HepG2 (cell line): ENCODE results near the gene KATNB1. TPM values are rescaled to one million over a fixed set of nuclear protein-coding genes. Genes with fewer than 3 reads are reported as not detected.

ENCODE experiments used
- BRF2 ChIP-seq: sonication (generic); formaldehyde crosslinking; IDR thresholded peaks from 2 replicates; pipeline ENCODE4 v1.8.1; 2022; ENCODE audit warnings: mild to moderate bottlenecking, missing genetic modification reagents
- EED ChIP-seq: sonication (generic); formaldehyde crosslinking; IDR thresholded peaks from 2 replicates; pipeline ENCODE4 v1.5.0; 2020; ENCODE audit warnings: mild to moderate bottlenecking, missing genetic modification reagents
- HMG20B ChIP-seq: conservative IDR thresholded peaks from 2 replicates; pipeline ENCODE4 v1.6.1; 2016; ENCODE audit warnings: missing genetic modification reagents, missing compliant biosample characterization
- MYC ChIP-seq: sonication (generic); formaldehyde crosslinking; IDR thresholded peaks from 2 replicates; pipeline ENCODE4 v1.9.0; 2021; ENCODE audit warnings: missing genetic modification reagents, borderline replicate concordance
- NFKB2 ChIP-seq: sonication (generic); formaldehyde crosslinking; IDR thresholded peaks from 2 replicates; pipeline ENCODE4 v1.4.0; 2020; ENCODE audit warnings: missing genetic modification reagents, borderline replicate concordance
- PHF5A ChIP-seq: IDR thresholded peaks from one replicate; pipeline ENCODE4 v1.6.1; 2018; ENCODE audit warnings: low read depth, missing genetic modification reagents; ENCODE audit not compliant: unreplicated experiment
- SMARCC2 ChIP-seq: fragments of 450-650 bp; IDR thresholded peaks from 2 replicates; pipeline ENCODE4 v1.6.1; 2017; ENCODE audit warnings: antibody characterized with exemption, mild to moderate bottlenecking
- YEATS4 ChIP-seq: sonication (generic); formaldehyde crosslinking; IDR thresholded peaks from 2 replicates; pipeline ENCODE4 v1.4.0; 2020; ENCODE audit warnings: missing genetic modification reagents, borderline replicate concordance
- ZBTB7B ChIP-seq: sonication (generic); formaldehyde crosslinking; IDR thresholded peaks from 2 replicates; pipeline ENCODE4 v1.4.0; 2020; ENCODE audit warnings: missing genetic modification reagents
- ZNF317 ChIP-seq: sonication (generic); formaldehyde crosslinking; IDR thresholded peaks from 2 replicates; pipeline ENCODE4 v1.5.0; 2020; ENCODE audit warnings: mild to moderate bottlenecking, missing genetic modification reagents
- ZNF343 ChIP-seq: sonication (generic); formaldehyde crosslinking; IDR thresholded peaks from 2 replicates; pipeline ENCODE4 v1.4.0; 2020; ENCODE audit warnings: mild to moderate bottlenecking, missing genetic modification reagents
- ZNF44 ChIP-seq: sonication (generic); formaldehyde crosslinking; IDR thresholded peaks from 2 replicates; pipeline ENCODE4 v1.5.1; 2020; ENCODE audit warnings: mild to moderate bottlenecking, missing genetic modification reagents
- ZNF574 ChIP-seq: sonication (generic); formaldehyde crosslinking; IDR thresholded peaks from 2 replicates; pipeline ENCODE4 v1.4.0; 2020; ENCODE audit warnings: missing genetic modification reagents
- ZNF616 ChIP-seq: sonication (generic); formaldehyde crosslinking; IDR thresholded peaks from 2 replicates; pipeline ENCODE4 v1.5.0; 2020; ENCODE audit warnings: low read depth, mild to moderate bottlenecking, missing genetic modification reagents
- ZNF660 ChIP-seq: sonication (generic); formaldehyde crosslinking; IDR thresholded peaks from 2 replicates; pipeline ENCODE4 v1.5.1; 2020; ENCODE audit warnings: mild to moderate bottlenecking, low read depth, missing genetic modification reagents, borderline replicate concordance
- ZNF839 ChIP-seq: sonication (generic); formaldehyde crosslinking; IDR thresholded peaks from 2 replicates; pipeline ENCODE4 v1.4.0; 2020; ENCODE audit warnings: missing genetic modification reagents, mild to moderate bottlenecking, borderline replicate concordance
- ZXDC ChIP-seq: sonication (generic); formaldehyde crosslinking; IDR thresholded peaks from 2 replicates; pipeline ENCODE4 v1.5.0; 2020; ENCODE audit warnings: mild to moderate bottlenecking, missing genetic modification reagents
- polyA plus RNA-seq, 8 experiments: library from polyadenylated mRNA; depleted of rRNA in 3 of 8; stranded (reverse) in 7 of 8; unstranded in 1 of 8; fragments of >200 nt; fragmentation: Illumina TruSeq in 4 of 8; extraction: Trizol in 4 of 8; gene quantifications; 2 replicates each; pipeline versions ENCODE4 v1.2.1 to v1.2.3, GENCODE V29; 2011 to 2016; ENCODE audit warnings: low read depth in 4 of 8, missing spikeins in 1 of 8, mixed read lengths in 1 of 8; ENCODE audit not compliant: insufficient read depth in 1 of 8
- total RNA-seq, 5 experiments: library from RNA; depleted of rRNA; stranded (reverse); fragments of >200 nt; fragmentation: Illumina TruSeq; extraction: Trizol; gene quantifications; 2 replicates each; pipeline ENCODE4 v1.2.3, GENCODE V29; 2016; ENCODE audit warnings: low read depth in 1 of 5
- TF ChIP-seq, protein P1 (sequence below): sonication (generic); formaldehyde crosslinking; conservative IDR thresholded peaks from 2 replicates; pipeline ENCODE4 v1.4.0; 2020; ENCODE audit warnings: missing genetic modification reagents
- TF ChIP-seq, protein P2 (sequence below): IDR thresholded peaks from 2 replicates; pipeline ENCODE4 v1.6.1; 2016; ENCODE audit warnings: missing compliant biosample characterization, missing genetic modification reagents, borderline replicate concordance

The KATNB1 gene
- total and polyA plus RNA-seq, 2 of the 13 experiments (the other 11 are each of a cell fraction or from before 2014, with no cell fraction given), result 31.5 to 43.5 TPM

DNA sequence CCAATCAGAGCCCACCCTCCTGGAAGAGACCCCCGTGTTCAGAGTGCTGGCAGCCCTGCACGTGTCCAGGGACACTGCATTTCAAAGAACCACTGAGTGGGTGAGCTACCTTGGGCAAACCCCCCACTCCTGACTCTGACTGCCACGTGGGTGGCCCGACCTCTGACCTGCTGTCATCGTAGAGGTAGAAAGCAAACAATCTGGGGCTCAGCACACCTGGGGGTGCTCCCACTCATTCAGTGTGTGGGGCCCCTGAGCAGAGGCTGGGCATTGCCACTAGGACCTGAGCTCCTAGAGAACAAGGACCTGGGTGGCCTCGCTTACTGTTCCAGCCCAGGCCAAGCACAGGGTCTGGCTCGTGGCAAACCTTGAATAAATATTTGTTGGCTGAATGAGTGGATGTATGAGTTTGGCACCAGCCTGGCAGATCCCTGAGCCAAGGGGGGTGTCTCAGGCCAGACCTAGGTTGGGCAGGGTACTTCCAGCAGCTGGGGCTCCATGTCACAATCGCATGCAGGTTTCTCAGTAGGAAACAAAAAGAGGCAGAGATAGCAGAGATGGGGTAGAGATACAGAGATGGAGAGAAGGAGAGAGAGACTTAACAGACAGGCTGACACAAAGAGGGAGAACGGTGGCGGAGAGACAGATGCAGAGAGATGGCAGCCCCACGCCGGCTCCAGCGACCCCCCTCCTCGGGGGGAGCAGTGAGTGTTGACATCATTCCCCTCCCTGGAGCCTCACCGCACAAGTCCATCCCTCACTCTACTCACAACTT lies 46.4 kb upstream of the KATNB1 start (continued):
- TF ChIP-seq ZXDC (CRISPR knock-in tag), result no peak
- no peak for TF ChIP-seq ZNF839 (CRISPR knock-in tag)
- no peak; the same call in 1 of the 2 replicates for TF ChIP-seq NFKB2 (CRISPR knock-in tag)
- no peak for TF ChIP-seq ZNF44 (CRISPR knock-in tag)
- no peak for TF ChIP-seq SMARCC2
- TF ChIP-seq, protein P1, sequence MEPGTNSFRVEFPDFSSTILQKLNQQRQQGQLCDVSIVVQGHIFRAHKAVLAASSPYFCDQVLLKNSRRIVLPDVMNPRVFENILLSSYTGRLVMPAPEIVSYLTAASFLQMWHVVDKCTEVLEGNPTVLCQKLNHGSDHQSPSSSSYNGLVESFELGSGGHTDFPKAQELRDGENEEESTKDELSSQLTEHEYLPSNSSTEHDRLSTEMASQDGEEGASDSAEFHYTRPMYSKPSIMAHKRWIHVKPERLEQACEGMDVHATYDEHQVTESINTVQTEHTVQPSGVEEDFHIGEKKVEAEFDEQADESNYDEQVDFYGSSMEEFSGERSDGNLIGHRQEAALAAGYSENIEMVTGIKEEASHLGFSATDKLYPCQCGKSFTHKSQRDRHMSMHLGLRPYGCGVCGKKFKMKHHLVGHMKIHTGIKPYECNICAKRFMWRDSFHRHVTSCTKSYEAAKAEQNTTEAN (CRISPR knock-in tag), result no peak
- TF ChIP-seq, protein P2, sequence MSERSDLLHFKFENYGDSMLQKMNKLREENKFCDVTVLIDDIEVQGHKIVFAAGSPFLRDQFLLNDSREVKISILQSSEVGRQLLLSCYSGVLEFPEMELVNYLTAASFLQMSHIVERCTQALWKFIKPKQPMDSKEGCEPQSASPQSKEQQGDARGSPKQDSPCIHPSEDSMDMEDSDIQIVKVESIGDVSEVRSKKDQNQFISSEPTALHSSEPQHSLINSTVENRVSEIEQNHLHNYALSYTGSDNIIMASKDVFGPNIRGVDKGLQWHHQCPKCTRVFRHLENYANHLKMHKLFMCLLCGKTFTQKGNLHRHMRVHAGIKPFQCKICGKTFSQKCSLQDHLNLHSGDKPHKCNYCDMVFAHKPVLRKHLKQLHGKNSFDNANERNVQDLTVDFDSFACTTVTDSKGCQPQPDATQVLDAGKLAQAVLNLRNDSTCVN (CRISPR knock-in tag), result no peak
- TF ChIP-seq ZNF616 (CRISPR knock-in tag), result no peak
- 0 out of 2 replicates have a peak, but pooled peaks have one; percentile 39 for TF ChIP-seq ZNF574 (CRISPR knock-in tag)
- no peak for TF ChIP-seq ZNF317 (CRISPR knock-in tag)
- TF ChIP-seq ZBTB7B, result peak; percentile 57; the same call in 1 of the 2 replicates
- no peak for TF ChIP-seq PHF5A (CRISPR knock-in tag)
- TF ChIP-seq BRF2, result 0 out of 2 replicates have a peak, but pooled peaks have one; percentile 28
- no peak for TF ChIP-seq ZNF660 (CRISPR knock-in tag)
- peak; percentile 49; the same call in 1 of the 2 replicates for TF ChIP-seq MYC (CRISPR knock-in tag)
- TF ChIP-seq EED, result no peak
- TF ChIP-seq HMG20B (CRISPR knock-in tag), result no peak
- TF ChIP-seq ZNF343 (CRISPR knock-in tag), result no peak
- TF ChIP-seq YEATS4 (CRISPR knock-in tag), result no peak
